MCF 10A (cell line): ENCODE data around the gene ITGB8. TPM values are rescaled to one million over a fixed set of nuclear protein-coding genes. Genes with fewer than 3 reads are reported as not detected.

ENCODE experiments used
- BruUV-seq: library from RNA; stranded (reverse); fragments of 400-500 nt; replicated peaks from 2 replicates; lab custom pipeline; 2021; lab: Mats Ljungman, UMichigan
- CTCF ChIA-PET: fragments of 300-600 bp; sonication (Branson Sonifier 250); formaldehyde crosslinking; extraction: SDS; loops from one replicate; lab custom pipeline; 2021; ENCODE audit warnings: antibody characterized with exemption, inconsistent platforms; lab: Yijun Ruan, JAX
- POLR2A ChIA-PET: fragments of 300-600, 350-650 bp; sonication (Branson Sonifier 250); formaldehyde crosslinking; extraction: SDS; loops from one replicate; lab custom pipeline; 2020; ENCODE audit warnings: antibody characterized with exemption, inconsistent platforms; lab: Yijun Ruan, JAX
- DNase-seq: peaks from one replicate; pipeline ENCODE4 v3.0.0-alpha.2; 2018; ENCODE audit not compliant: unreplicated experiment
- H3K27ac Mint-ChIP-seq: one replicate; pipeline ENCODE4 v1.8.0; 2022; ENCODE audit warnings: mild to moderate bottlenecking, low read depth, mixed read lengths; ENCODE audit not compliant: unreplicated experiment
- H3K27me3 Mint-ChIP-seq: one replicate; pipeline ENCODE4 v1.8.0; 2022; ENCODE audit warnings: mixed read lengths; ENCODE audit not compliant: insufficient read depth, unreplicated experiment
- H3K36me3 Mint-ChIP-seq: one replicate; pipeline ENCODE4 v1.8.0; 2022; ENCODE audit warnings: mild to moderate bottlenecking, moderate library complexity, mixed read lengths; ENCODE audit not compliant: insufficient read depth, unreplicated experiment
- H3K4me1 Mint-ChIP-seq: one replicate; pipeline ENCODE4 v1.8.0; 2022; ENCODE audit warnings: mixed read lengths; ENCODE audit not compliant: insufficient read depth, unreplicated experiment
- H3K4me3 Mint-ChIP-seq: one replicate; pipeline ENCODE4 v1.8.0; 2022; ENCODE audit warnings: mild to moderate bottlenecking, moderate library complexity, mixed read lengths; ENCODE audit not compliant: unreplicated experiment
- H3K9me3 Mint-ChIP-seq: one replicate; pipeline ENCODE4 v1.8.0; 2022; ENCODE audit warnings: mixed read lengths; ENCODE audit not compliant: unreplicated experiment
- CTCF ChIP-seq: fragments of 200-600 bp; IDR thresholded peaks from one replicate; pipeline ENCODE4 v1.8.0; 2022; ENCODE audit warnings: antibody characterized with exemption, mild to moderate bottlenecking; ENCODE audit not compliant: unreplicated experiment
- intact Hi-C: fragments of 100-400 bp; cut with micrococcal nuclease; formaldehyde crosslinking; loops from 2 replicates; pipeline ENCODE4 v1.14.1; 2022
- total RNA-seq: library from RNA; stranded (reverse); gene quantifications from 2 replicates; pipeline ENCODE4 v1.2.3, GENCODE V29; 2022

The ITGB8 gene
- total RNA-seq, 1 experiment from 2014 or later: 38.1 TPM

DNA sequence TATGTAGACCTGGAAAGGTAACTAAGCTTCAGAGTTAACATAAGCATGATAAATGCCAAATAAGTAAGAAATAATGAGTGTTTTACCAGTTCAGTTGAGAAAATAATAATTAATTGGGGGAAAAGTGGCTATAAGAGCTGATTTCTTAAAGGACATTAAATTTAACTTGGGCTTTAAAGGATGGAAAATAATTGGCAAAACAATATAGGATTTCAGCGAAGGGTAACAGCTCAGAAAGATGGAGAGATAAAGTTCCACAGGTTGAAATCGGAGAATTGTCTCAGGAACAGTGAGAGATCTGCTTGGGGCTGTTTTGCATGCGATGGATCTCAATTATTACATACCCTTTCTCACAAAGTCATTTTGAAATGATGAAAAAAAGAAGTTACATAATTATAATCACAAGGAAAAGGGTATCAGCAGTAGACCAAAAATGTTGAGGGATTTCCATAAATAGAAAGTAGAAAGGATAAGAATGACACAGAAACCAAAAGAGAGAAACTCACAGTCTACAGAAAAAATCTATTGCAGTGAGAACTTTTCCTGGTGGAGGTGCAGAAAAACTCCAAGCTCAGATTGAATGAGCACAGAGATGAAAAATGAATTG, 40.1 kb upstream of the ITGB8 start:
- Mint-ChIP-seq H3K4me1 (no peaks in the 10 kb centered on the region), H3K27me3 (no peaks in the 10 kb centered on the region), H3K9me3 (no peaks in the 10 kb centered on the region), H3K36me3 (no peaks in the 10 kb centered on the region), H3K4me3 (no peak overlapping the region), H3K27ac (no peak overlapping the region)
- ChIA-PET CTCF (interaction anchor here (0.6 kb wide), 1 partner anchor 64 kb away, joined by 4 read pairs; no protein-coding TSS in a partner anchor), POLR2A (interaction anchor here (1.4 kb wide), 1 partner anchor 9 kb away, joined by 4 read pairs; no protein-coding TSS in a partner anchor)
- DNase-seq: no peak
- no peak for TF ChIP-seq CTCF
- BruUV-seq: no TSS peak
- intact Hi-C loops: no loop called here

GRCh38 chr7:20293336-20293735, 37.4 kb upstream of the ITGB8 start:
- TF ChIP-seq CTCF: no peak
- DNase-seq: no peak
- H3K4me3 Mint-ChIP-seq: no peak overlapping the region
- ChIA-PET CTCF (interaction anchor here (0.8 kb wide), 1 partner anchor 16 kb away, joined by 5 read pairs; no protein-coding TSS in a partner anchor), POLR2A (no interaction called here)
- H3K4me1 Mint-ChIP-seq: peaks cover 9% of the 10 kb centered on the region
- no peaks in the 10 kb centered on the region for H3K36me3 Mint-ChIP-seq
- no peaks in the 10 kb centered on the region for H3K27me3 Mint-ChIP-seq
- no peaks in the 10 kb centered on the region for H3K9me3 Mint-ChIP-seq
- H3K27ac Mint-ChIP-seq: no peak overlapping the region
- intact Hi-C loops: no loop called here
- no TSS peak for BruUV-seq

- no peak for TF ChIP-seq CTCF
- no peak overlapping the region for H3K4me3 Mint-ChIP-seq
- peak overlapping the region; percentile 43 for H3K27ac Mint-ChIP-seq
Measured at GRCh38 chr7:20296444-20296843, 34.3 kb upstream of the ITGB8 start.

DNA sequence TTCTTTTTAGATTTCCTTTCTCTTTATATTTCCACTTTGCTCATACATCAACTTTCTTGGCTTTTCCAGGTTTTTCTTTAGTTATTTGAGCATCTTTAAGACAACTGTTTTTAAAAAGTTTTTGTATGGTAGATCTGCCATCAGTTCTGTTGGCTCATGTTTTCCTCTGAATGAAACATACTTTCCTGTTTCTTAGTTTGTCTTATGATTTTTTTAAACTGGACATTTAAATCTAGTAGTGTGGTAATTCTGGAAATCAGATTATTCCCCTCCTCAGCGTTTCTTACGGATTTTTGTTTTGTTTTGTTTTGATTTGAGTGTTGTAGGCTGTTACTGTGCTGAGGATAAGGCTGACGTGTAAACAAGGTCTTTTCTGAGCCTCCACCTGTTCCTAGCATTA, 33.8 kb upstream of the ITGB8 start:
- Mint-ChIP-seq H3K27ac (peak overlapping the region; percentile 43), H3K9me3 (no peaks in the 10 kb centered on the region), H3K4me1 (peaks cover 21% of the 10 kb centered on the region), H3K4me3 (no peak overlapping the region), H3K36me3 (no peaks in the 10 kb centered on the region), H3K27me3 (no peaks in the 10 kb centered on the region)
- TF ChIP-seq CTCF: no peak
- no peak for DNase-seq
- no TSS peak for BruUV-seq
- ChIA-PET CTCF (interaction anchor here (0.5 to 1.2 kb wide), 2 partner anchors 10 to 11 kb away, joined by 3 read pairs; no protein-coding TSS in a partner anchor), POLR2A (no interaction called here)
- intact Hi-C loops: no loop called here

More at GRCh38 chr7:20296444-20296843, 34.3 kb upstream of the ITGB8 start:
- POLR2A ChIA-PET: no interaction called here
- Mint-ChIP-seq H3K4me1 (peaks cover 21% of the 10 kb centered on the region), H3K27me3 (no peaks in the 10 kb centered on the region), H3K36me3 (no peaks in the 10 kb centered on the region), H3K9me3 (no peaks in the 10 kb centered on the region)
- no peak for DNase-seq
- CTCF ChIA-PET: interaction anchor here (0.5 to 1.2 kb wide), 2 partner anchors 10 to 11 kb away, joined by 3 read pairs; no protein-coding TSS in a partner anchor
- BruUV-seq: no TSS peak
- intact Hi-C loops: no loop called here
